Thyroid gland (tissue), 4 donors: Measurements from ENCODE around the gene PFAS. TPM values are rescaled to one million over a fixed set of nuclear protein-coding genes. Genes with fewer than 3 reads are reported as not detected.

Source experiments
- DNase-seq, 2 donors: peaks; one replicate each; pipeline ENCODE4 v3.0.0-alpha.2; 2019
- H3K27ac ChIP-seq, 3 donors: fragments of 200-600 bp; sonication (generic); 1 replicate in 2 of 3; 2 replicates in 1 of 3; pipeline ENCODE4 v1.5.1; 2016 to 2019; ENCODE audit warnings: mild to moderate bottlenecking in 1 of 3, moderate library complexity in 1 of 3
- H3K27me3 ChIP-seq: fragments of 200-600 bp; sonication (generic); one replicate; pipeline ENCODE4 v1.5.1; 2019
- H3K36me3 ChIP-seq, 2 donors: fragments of 200-600 bp; sonication (generic); one replicate each; pipeline ENCODE4 v1.5.1; 2016 to 2019
- H3K4me1 ChIP-seq, 2 donors: fragments of 200-600 bp; sonication (generic); one replicate each; pipeline ENCODE4 v1.5.1; 2017 to 2019
- H3K4me3 ChIP-seq, 3 donors: fragments of 200-600 bp; sonication (generic); replicated peaks in 1 of 3; 1 replicate in 2 of 3; 2 replicates in 1 of 3; pipeline ENCODE4 v1.5.1; 2016; ENCODE audit warnings: mild to moderate bottlenecking in 1 of 3
- H3K9me3 ChIP-seq: fragments of 200-600 bp; sonication (generic); one replicate; pipeline ENCODE4 v1.5.1; 2017
- POLR2A ChIP-seq, 2 donors: fragments of 450-650 bp; IDR thresholded peaks; one replicate each; pipeline ENCODE4 v1.6.1; 2017; ENCODE audit warnings: antibody characterized with exemption in 2 of 2, mild to moderate bottlenecking in 2 of 2, moderate library complexity in 1 of 2
- WGBS, 2 donors: methylation state at CpG; one replicate each; pipeline ENCODE4 v1.1.5; 2017; 5-methylcytosine and 5-hydroxymethylcytosine counted together
- intact Hi-C: fragments of 100-400 bp; cut with DNase I; formaldehyde crosslinking; loops from one replicate; pipeline ENCODE4 v1.15.1; 2023
- total RNA-seq, 4 donors: library from RNA; depleted of rRNA; stranded (reverse); fragments of >200 nt; gene quantifications; one replicate each; pipeline ENCODE4 v1.2.3, GENCODE V29; 2016
- TF ChIP-seq, protein P1 (sequence below), 6 experiments: fragments of 200-600 bp in 3 of 6; fragments of 450-650 bp in 3 of 6; sonication (generic) in 3 of 6; IDR thresholded peaks; one replicate each; pipeline ENCODE4 v1.5.1; 2016 to 2019; ENCODE audit warnings: antibody characterized with exemption in 6 of 6, mild to moderate bottlenecking in 2 of 6, inconsistent platforms in 1 of 6, moderate library complexity in 1 of 6

PFAS gene
- total RNA-seq, 4 donors from 2014 or later, result 14.8 to 39.5 (median 18.3) TPM

DNA sequence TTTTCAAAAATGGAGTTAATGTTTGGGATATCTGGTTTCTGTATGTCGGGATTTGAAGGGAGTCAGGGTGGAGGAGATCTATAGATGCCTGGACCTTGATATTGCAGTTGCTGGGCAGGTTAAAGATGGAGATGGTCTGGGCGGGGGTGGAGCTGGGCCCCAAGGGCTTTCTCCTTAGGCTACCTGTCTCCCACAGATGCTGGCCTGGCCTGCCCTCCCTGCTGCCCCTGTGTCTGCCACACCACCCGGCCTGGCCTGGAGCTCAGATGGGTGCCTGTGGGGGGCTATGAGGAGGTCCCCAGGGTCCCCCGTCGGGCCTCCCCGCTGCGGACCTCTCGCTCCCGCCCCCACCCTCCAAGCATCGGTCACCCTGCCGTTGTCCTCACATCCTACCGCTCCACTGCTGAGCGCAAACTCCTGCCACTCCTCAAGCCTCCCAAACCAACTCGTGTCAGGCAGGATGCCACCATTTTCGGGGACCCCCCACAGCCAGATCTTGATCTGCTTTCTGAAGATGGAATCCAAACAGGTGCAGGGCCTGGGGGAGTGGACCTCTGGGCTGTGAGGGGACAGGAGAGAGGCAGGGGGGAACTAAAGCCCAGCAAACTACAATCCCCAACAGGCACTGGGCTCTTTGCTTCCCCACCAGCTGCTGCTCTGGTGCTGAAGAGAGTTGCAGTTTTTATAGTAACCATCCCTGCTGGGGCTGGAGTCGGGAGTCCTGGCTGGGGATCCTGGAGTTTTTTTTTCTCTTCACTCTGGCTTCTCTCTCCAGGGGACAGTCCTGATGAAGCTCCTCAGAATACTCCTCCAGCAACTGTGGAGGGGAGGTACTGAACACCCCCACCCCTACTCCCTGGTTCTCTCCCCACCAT, 63.9 kb downstream of the PFAS start:
- H3K36me3 ChIP-seq, result no peaks in the 10 kb centered on the region
- H3K27me3 ChIP-seq, result no peaks in the 10 kb centered on the region
- intact Hi-C loops, result no loop called here
- H3K9me3 ChIP-seq, result no peaks in the 10 kb centered on the region
- TF ChIP-seq POLR2A (IDR thresholded peaks at IDR 0.05), result no peak
- TF ChIP-seq, protein P1, sequence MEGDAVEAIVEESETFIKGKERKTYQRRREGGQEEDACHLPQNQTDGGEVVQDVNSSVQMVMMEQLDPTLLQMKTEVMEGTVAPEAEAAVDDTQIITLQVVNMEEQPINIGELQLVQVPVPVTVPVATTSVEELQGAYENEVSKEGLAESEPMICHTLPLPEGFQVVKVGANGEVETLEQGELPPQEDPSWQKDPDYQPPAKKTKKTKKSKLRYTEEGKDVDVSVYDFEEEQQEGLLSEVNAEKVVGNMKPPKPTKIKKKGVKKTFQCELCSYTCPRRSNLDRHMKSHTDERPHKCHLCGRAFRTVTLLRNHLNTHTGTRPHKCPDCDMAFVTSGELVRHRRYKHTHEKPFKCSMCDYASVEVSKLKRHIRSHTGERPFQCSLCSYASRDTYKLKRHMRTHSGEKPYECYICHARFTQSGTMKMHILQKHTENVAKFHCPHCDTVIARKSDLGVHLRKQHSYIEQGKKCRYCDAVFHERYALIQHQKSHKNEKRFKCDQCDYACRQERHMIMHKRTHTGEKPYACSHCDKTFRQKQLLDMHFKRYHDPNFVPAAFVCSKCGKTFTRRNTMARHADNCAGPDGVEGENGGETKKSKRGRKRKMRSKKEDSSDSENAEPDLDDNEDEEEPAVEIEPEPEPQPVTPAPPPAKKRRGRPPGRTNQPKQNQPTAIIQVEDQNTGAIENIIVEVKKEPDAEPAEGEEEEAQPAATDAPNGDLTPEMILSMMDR (IDR thresholded peaks at IDR 0.05), result no peak
- 58 to 68% methylated on average over 10 to 16 of the region's 16 CpGs for WGBS, 2 donors
- no peak overlapping the region for H3K27ac ChIP-seq
- peaks cover 0 to 12% of the 10 kb centered on the region in 2 donors for H3K4me1 ChIP-seq
- DNase-seq, result no peak
- no peak overlapping the region for H3K4me3 ChIP-seq

DNA sequence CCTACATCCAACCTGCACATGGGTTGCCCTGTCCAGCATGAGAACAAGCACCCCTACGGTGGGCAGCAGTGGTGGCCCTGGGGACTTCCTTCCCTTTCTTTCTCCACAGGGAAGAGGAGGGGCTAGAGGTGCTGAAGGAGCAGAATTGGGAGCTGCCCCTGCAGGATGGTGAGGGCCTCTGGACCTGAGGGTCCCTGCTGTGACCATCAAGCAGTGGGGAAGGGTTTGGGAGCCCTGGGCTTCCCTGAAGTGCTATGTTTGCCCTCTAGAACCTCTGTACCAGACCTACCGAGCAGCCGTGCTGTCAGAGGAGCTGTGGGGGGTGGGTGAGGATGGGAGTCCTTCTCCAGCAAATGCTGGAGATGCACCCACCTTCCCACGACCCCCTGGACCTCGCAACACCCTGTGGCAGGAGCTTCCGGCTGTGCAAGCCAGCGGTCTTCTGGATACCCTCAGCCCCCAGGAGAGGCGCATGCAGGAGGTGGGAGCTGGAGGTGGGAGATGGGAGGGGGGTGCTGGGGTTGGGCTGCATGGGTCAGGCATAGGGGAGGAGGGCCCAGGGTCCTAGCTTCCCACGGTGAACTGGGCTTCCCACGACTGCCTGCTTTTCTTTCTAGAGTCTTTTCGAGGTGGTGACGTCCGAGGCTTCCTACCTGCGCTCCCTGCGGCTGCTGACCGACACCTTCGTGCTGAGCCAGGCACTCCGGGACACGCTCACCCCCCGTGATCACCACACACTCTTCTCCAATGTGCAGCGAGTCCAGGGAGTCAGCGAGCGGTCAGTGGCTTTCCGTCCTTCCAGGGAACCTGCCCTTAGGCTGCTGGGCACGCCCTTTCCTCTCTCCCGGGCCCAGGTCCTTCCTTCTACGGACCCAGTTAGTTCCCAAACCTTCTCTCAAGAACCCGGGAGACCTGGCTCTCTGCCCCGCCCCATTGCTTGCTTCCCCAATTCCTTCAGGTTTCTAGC, 66.0 kb downstream of the PFAS start:
- intact Hi-C loops, result no loop called here
- H3K9me3 ChIP-seq, result no peaks in the 10 kb centered on the region
- H3K4me3 ChIP-seq, result no peak overlapping the region
- H3K27ac ChIP-seq, result no peak overlapping the region
- 12 to 30% methylated on average over 15 to 17 of the region's 29 CpGs for WGBS, 2 donors
- DNase-seq, result peak; percentile 62 to 64
- TF ChIP-seq POLR2A (IDR thresholded peaks at IDR 0.05), result no peak
- TF ChIP-seq, protein P1 (IDR thresholded peaks at IDR 0.05), result no peak
- peaks cover 0 to 12% of the 10 kb centered on the region in 2 donors for H3K4me1 ChIP-seq
- H3K27me3 ChIP-seq, result no peaks in the 10 kb centered on the region
- H3K36me3 ChIP-seq, result no peaks in the 10 kb centered on the region

DNA sequence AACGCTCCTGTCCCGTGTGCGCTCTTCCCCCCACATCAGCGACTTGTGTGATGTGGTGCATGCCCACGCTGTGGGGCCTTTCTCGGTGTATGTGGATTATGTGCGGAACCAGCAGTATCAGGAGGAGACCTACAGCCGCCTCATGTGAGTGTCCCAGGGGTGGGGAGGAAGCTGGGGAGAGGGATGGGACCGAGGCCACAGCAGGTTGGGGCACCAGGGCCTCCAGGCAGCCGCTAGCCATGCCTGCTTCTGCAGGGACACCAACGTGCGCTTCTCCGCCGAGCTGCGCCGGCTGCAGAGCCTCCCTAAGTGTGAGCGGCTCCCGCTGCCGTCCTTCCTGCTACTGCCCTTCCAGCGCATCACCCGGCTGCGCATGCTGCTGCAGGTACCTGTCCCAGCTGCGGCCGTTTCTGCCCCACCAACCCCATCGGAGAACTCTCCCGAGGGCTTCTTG, 66.7 kb downstream of the PFAS start:
- 25 to 38% methylated on average over 18 to 26 of the region's 26 CpGs for WGBS, 2 donors
- H3K36me3 ChIP-seq, result no peaks in the 10 kb centered on the region
- H3K9me3 ChIP-seq, result no peaks in the 10 kb centered on the region

DNA sequence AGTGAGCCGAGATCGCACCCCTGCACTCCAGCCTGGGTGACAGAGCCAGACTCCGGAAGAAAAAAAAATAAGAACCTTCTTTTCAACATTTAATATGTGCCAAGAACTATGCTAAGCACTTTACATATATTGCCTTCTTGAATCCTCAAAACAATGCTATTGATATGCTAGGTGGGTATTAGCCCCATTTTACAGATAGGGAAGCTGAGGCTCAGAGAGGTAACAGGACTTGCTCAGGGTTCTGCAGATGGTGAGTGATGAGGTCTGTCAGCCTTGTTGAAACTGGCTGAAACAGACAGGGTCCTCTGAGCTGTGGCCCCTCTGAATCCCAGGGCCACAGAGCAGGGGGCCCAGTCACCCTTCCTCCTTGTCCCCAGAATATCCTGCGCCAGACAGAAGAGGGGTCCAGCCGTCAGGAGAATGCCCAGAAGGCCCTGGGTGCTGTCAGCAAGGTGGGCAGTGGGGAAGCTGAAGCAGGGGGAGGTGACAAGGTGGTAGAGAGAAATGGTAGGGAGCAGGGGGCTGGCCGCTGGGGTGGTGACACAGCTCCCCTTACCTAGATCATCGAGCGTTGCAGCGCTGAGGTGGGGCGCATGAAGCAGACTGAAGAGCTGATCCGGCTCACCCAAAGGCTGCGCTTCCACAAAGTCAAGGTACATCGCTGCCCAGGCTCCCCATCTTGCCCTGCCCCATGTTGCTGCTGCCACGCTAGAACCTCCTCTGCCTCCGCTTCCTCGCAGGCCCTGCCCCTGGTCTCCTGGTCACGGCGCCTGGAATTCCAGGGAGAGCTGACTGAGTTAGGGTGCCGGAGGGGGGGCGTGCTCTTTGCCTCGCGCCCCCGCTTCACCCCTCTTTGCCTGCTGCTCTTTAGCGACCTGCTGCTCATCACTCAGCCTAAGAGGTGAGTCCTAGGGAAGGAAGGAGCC, 69.2 kb downstream of the PFAS start:
- no peak overlapping the region for H3K4me3 ChIP-seq
- WGBS, 2 donors, result 77 to 79% methylated on average over 24 of the region's 24 CpGs
- no peak for DNase-seq
- TF ChIP-seq POLR2A (IDR thresholded peaks at IDR 0.05), result no peak
- TF ChIP-seq, protein P1 (IDR thresholded peaks at IDR 0.05), result no peak
- H3K27me3 ChIP-seq, result no peaks in the 10 kb centered on the region
- no peaks in the 10 kb centered on the region for H3K9me3 ChIP-seq
- H3K36me3 ChIP-seq, result no peaks in the 10 kb centered on the region
- H3K4me1 ChIP-seq, result peaks cover 0 to 12% of the 10 kb centered on the region in 2 donors
- intact Hi-C loops, result no loop called here
- no peak overlapping the region for H3K27ac ChIP-seq

More for the DNA sequence above, 66.7 kb downstream of the PFAS start:
- no peak for DNase-seq
- Histone ChIP-seq H3K4me1 (peaks cover 0 to 12% of the 10 kb centered on the region in 2 donors), H3K4me3 (no peak overlapping the region), H3K27ac (no peak overlapping the region), H3K27me3 (no peaks in the 10 kb centered on the region)
- TF ChIP-seq, protein P1 (IDR thresholded peaks at IDR 0.05), result no peak
- no peak for TF ChIP-seq POLR2A (IDR thresholded peaks at IDR 0.05)
- intact Hi-C loops, result no loop called here

Other genes with a start within 250 kb of the PFAS start
- gene GUCY2D, start 246.7 kb upstream of the PFAS start, total RNA-seq, result not detected
- 1 to 10 TPM in 3 of 4 donors, under 1 TPM in 1; 0.67 to 3.3 (median 1.1) TPM for gene ALOX15B, start 210.2 kb upstream of the PFAS start, total RNA-seq
- gene ALOX12B, start 161.6 kb upstream of the PFAS start, total RNA-seq, result not detected
- not detected for gene ALOXE3, start 130.8 kb upstream of the PFAS start, total RNA-seq
- 1 to 10 TPM in 1 of 4 donors, not detected in 3; 1.7 TPM for gene HES7, start 125.2 kb upstream of the PFAS start, total RNA-seq
- gene PER1, start 96.9 kb upstream of the PFAS start, total RNA-seq, result 100 to 1,000 TPM in 3 of 4 donors, 10 to 100 TPM in 1; 85.2 to 148 (median 137) TPM
- 10 to 100 TPM; 30.6 to 35.2 (median 33.4) TPM for gene VAMP2, start 86.3 kb upstream of the PFAS start, total RNA-seq
- gene TMEM107, start 72.9 kb upstream of the PFAS start, total RNA-seq, result 10 to 100 TPM; 19.7 to 34.7 (median 32.2) TPM
- gene BORCS6, start 59.1 kb upstream of the PFAS start, total RNA-seq, result 10 to 100 TPM in 3 of 4 donors, 1 to 10 TPM in 1; 7.7 to 17.0 (median 15.5) TPM
- 1 to 10 TPM in 1 of 4 donors, not detected in 3; 6.0 TPM for gene AURKB, start 38.7 kb upstream of the PFAS start, total RNA-seq
- gene CTC1, start 1.2 kb upstream of the PFAS start, total RNA-seq, result 10 to 100 TPM; 19.2 to 40.3 (median 21.2) TPM
- 10 to 100 TPM; 18.9 to 30.2 (median 22.4) TPM for gene RANGRF, start 39.4 kb downstream of the PFAS start, total RNA-seq
- gene SLC25A35, start 46.1 kb downstream of the PFAS start, total RNA-seq, result 10 to 100 TPM in 1 of 4 donors, 1 to 10 TPM in 3; 2.9 to 12.7 (median 5.9) TPM
- 1 to 10 TPM; 4.3 to 9.8 (median 6.8) TPM for gene ARHGEF15, start 61.0 kb downstream of the PFAS start, total RNA-seq
- not detected for gene ODF4, start 90.6 kb downstream of the PFAS start, total RNA-seq
- 1,000 to 10,000 TPM; 2,728 to 5,465 (median 3,162) TPM for gene RPL26, start 133.9 kb downstream of the PFAS start, total RNA-seq
- not detected for gene RNF222, start 148.5 kb downstream of the PFAS start, total RNA-seq
- 10 to 100 TPM; 56.0 to 77.7 (median 59.5) TPM for gene NDEL1, start 186.6 kb downstream of the PFAS start, total RNA-seq